Activated B cell treated with CpG ODN at 0.5 μM for 24 hours (primary cell): Measurements from ENCODE around the gene MUL1. TPM values are rescaled to one million over a fixed set of nuclear protein-coding genes. Genes with fewer than 3 reads are reported as not detected.

Source experiments
- ATAC-seq: fragments of 200-7000 bp; cut with Tn5 transposase; one replicate; pipeline ENCODE4 v1.10.0; 2021; ENCODE audit warnings: low read depth, mild to moderate bottlenecking, moderate library complexity
- CTCF ChIA-PET: fragments of 350-600 bp; sonication (Branson Sonifier 250); formaldehyde crosslinking; loops from one replicate; lab custom pipeline; 2021; ENCODE audit warnings: antibody characterized with exemption; lab: Charles Lee
- POLR2A ChIA-PET: fragments of 350-600 bp; sonication (Branson Sonifier 250); formaldehyde crosslinking; loops from one replicate; lab custom pipeline; 2021; ENCODE audit warnings: antibody characterized with exemption; lab: Charles Lee
- DNase-seq: peaks from one replicate; pipeline ENCODE4 v3.0.0; 2022
- H3K27ac Mint-ChIP-seq: one replicate; pipeline ENCODE4 v1.8.0; 2020; ENCODE audit warnings: mixed read lengths
- H3K27me3 Mint-ChIP-seq: one replicate; pipeline ENCODE4 v1.8.0; 2021; ENCODE audit warnings: mixed read lengths
- H3K36me3 Mint-ChIP-seq: one replicate; pipeline ENCODE4 v1.8.0; 2021; ENCODE audit warnings: low read depth, mixed read lengths
- H3K4me1 Mint-ChIP-seq: one replicate; pipeline ENCODE4 v1.8.0; 2021; ENCODE audit warnings: mixed read lengths
- H3K4me3 Mint-ChIP-seq: one replicate; pipeline ENCODE4 v1.8.0; 2020; ENCODE audit warnings: mild to moderate bottlenecking, mixed read lengths
- H3K9me3 Mint-ChIP-seq: one replicate; pipeline ENCODE4 v1.8.0; 2020; ENCODE audit warnings: mixed read lengths
- CTCF ChIP-seq: fragments of 200-600 bp; IDR thresholded peaks from one replicate; pipeline ENCODE4 v1.8.0; 2022; ENCODE audit warnings: antibody characterized with exemption, mild to moderate bottlenecking
- intact Hi-C: fragments of 100-400 bp; cut with micrococcal nuclease; formaldehyde crosslinking; loops from one replicate; pipeline ENCODE4 v1.15.1; 2024
- total RNA-seq: library from RNA; stranded (reverse); gene quantifications from 2 replicates; pipeline ENCODE4 v1.2.3, GENCODE V29; 2022

Gene MUL1
- total RNA-seq, 1 donor from 2014 or later = 21.7 TPM

GRCh38 chr1:20508411-20508771 is 440 bp upstream of the MUL1 start:
- DNase-seq (no peak), ATAC-seq (no peak)
- Mint-ChIP-seq H3K4me3 (peak overlapping the region; percentile 89), H3K27me3 (peaks cover 7% of the 10 kb centered on the region), H3K9me3 (no peaks in the 10 kb centered on the region), H3K27ac (peak overlapping the region; percentile 89), H3K4me1 (peaks cover 34% of the 10 kb centered on the region), H3K36me3 (peaks cover 16% of the 10 kb centered on the region)
- ChIA-PET POLR2A (interaction anchor here (0.9 to 1.1 kb wide), 2 partner anchors 125 to 153 kb away, joined by 4 read pairs; partner anchors contain the start of gene DDOST), CTCF (interaction anchor here (0.6 kb wide), 1 partner anchor 262 kb away, joined by 3 read pairs; no protein-coding TSS in a partner anchor)
- intact Hi-C loops = loop anchor here (5.0 kb wide), 4 partner anchors 124 to 1296 kb away; partner anchors contain the start of genes HP1BP3, PINK1 and UBR4
- no peak for TF ChIP-seq CTCF

- no peak for TF ChIP-seq CTCF
- CTCF ChIA-PET = interaction anchor here (1.8 kb wide), 1 partner anchor 13 kb away, joined by 3 read pairs; no protein-coding TSS in a partner anchor
- Mint-ChIP-seq H3K36me3 (peaks cover 22% of the 10 kb centered on the region), H3K4me3 (peak overlapping the region; percentile 89), H3K9me3 (no peaks in the 10 kb centered on the region), H3K27me3 (no peaks in the 10 kb centered on the region), H3K4me1 (peaks cover 34% of the 10 kb centered on the region), H3K27ac (peak overlapping the region; percentile 89)
- DNase-seq = no peak
- POLR2A ChIA-PET = interaction anchor here (0.6 kb wide), 1 partner anchor 154 kb away, joined by 3 read pairs; the partner anchor contains the start of gene DDOST
- intact Hi-C loops = loop anchor here (5.0 kb wide), 4 partner anchors 125 to 1295 kb away; partner anchors contain the start of genes HP1BP3, PINK1 and UBR4
- ATAC-seq = peak; percentile 23
These were observed 745 bp downstream of the MUL1 start for GRCh38 chr1:20507248-20507563.

- H3K9me3 Mint-ChIP-seq = no peaks in the 10 kb centered on the region
- no peak for DNase-seq
- H3K36me3 Mint-ChIP-seq = peaks cover 38% of the 10 kb centered on the region
- H3K27me3 Mint-ChIP-seq = no peaks in the 10 kb centered on the region
- CTCF ChIA-PET = no interaction called here
- POLR2A ChIA-PET = interaction anchor here (0.6 to 0.7 kb wide), 3 partner anchors 59 to 829 kb away, joined by 5 to 7 read pairs (median 6); no protein-coding TSS in a partner anchor
- no peak for TF ChIP-seq CTCF
- no peak overlapping the region for H3K27ac Mint-ChIP-seq
- intact Hi-C loops = loop anchor here (5.0 kb wide), 4 partner anchors 127 to 1293 kb away; partner anchors contain the start of genes HP1BP3, PINK1 and UBR4
- peaks cover 28% of the 10 kb centered on the region for H3K4me1 Mint-ChIP-seq
- no peak overlapping the region for H3K4me3 Mint-ChIP-seq
- ATAC-seq = no peak
These were observed 2.5 kb downstream of the MUL1 start for GRCh38 chr1:20505488-20505887.

- no peak for ATAC-seq
- Mint-ChIP-seq H3K36me3 (peaks cover 63% of the 10 kb centered on the region), H3K4me3 (no peak overlapping the region), H3K9me3 (no peaks in the 10 kb centered on the region), H3K27me3 (no peaks in the 10 kb centered on the region), H3K4me1 (peaks cover 8% of the 10 kb centered on the region), H3K27ac (no peak overlapping the region)
- intact Hi-C loops = no loop called here
- DNase-seq = no peak
- ChIA-PET POLR2A (no interaction called here), CTCF (no interaction called here)
- TF ChIP-seq CTCF = no peak
These were observed 7.2 kb downstream of the MUL1 start for GRCh38 chr1:20500716-20501115.

GRCh38 chr1:20499718-20500117 is 8.2 kb downstream of the MUL1 start:
- H3K4me3 Mint-ChIP-seq = no peak overlapping the region
- intact Hi-C loops = loop anchor here (10.0 kb wide), 1 partner anchor 615 kb away; the partner anchor contains the start of gene OTUD3
- H3K27ac Mint-ChIP-seq = no peak overlapping the region
- TF ChIP-seq CTCF = no peak
- ATAC-seq (no peak), DNase-seq (no peak)
- peaks cover 60% of the 10 kb centered on the region for H3K36me3 Mint-ChIP-seq
- H3K27me3 Mint-ChIP-seq = no peaks in the 10 kb centered on the region
- POLR2A ChIA-PET = no interaction called here
- no peaks in the 10 kb centered on the region for H3K9me3 Mint-ChIP-seq
- CTCF ChIA-PET = no interaction called here
- peaks cover 6% of the 10 kb centered on the region for H3K4me1 Mint-ChIP-seq
